Rectal smooth muscle tissue (tissue), 1 donor: ENCODE measurements around the gene TTC7B.

ENCODE experiments used
- H3K27ac ChIP-seq: one replicate; pipeline ENCODE4 v1.7.0; 2013; ENCODE audit warnings: low read depth, low read length, inconsistent platforms
- H3K27me3 ChIP-seq: one replicate; pipeline ENCODE4 v1.7.0; 2013; ENCODE audit warnings: low read length; ENCODE audit not compliant: control insufficient read depth, insufficient read depth
- H3K36me3 ChIP-seq: one replicate; pipeline ENCODE4 v1.7.0; 2013; ENCODE audit warnings: low read length; ENCODE audit not compliant: control insufficient read depth, insufficient read depth
- H3K4me1 ChIP-seq: one replicate; pipeline ENCODE4 v1.7.0; 2013; ENCODE audit warnings: low read length; ENCODE audit not compliant: control insufficient read depth, insufficient read depth
- H3K4me3 ChIP-seq: one replicate; pipeline ENCODE4 v1.7.0; 2013; ENCODE audit warnings: low read length
- H3K9ac ChIP-seq: one replicate; pipeline ENCODE4 v1.7.0; 2013; ENCODE audit warnings: low read length

Gene TTC7B

GRCh38 chr14:90649557-90650135 lies 166.6 kb downstream of the TTC7B start:
- H3K9ac ChIP-seq, result no peak overlapping the region
- H3K4me1 ChIP-seq, result peaks cover 19% of the 10 kb centered on the region
- no peak overlapping the region for H3K4me3 ChIP-seq
- H3K27ac ChIP-seq, result no peak overlapping the region
- H3K36me3 ChIP-seq, result peaks cover 5% of the 10 kb centered on the region
- no peaks in the 10 kb centered on the region for H3K27me3 ChIP-seq

- Histone ChIP-seq H3K4me3 (no peak overlapping the region), H3K9ac (no peak overlapping the region), H3K27me3 (no peaks in the 10 kb centered on the region), H3K4me1 (peaks cover 23% of the 10 kb centered on the region), H3K27ac (no peak overlapping the region), H3K36me3 (peaks cover 5% of the 10 kb centered on the region)
Measured at GRCh38 chr14:90649083-90649482, 167.1 kb downstream of the TTC7B start.

DNA sequence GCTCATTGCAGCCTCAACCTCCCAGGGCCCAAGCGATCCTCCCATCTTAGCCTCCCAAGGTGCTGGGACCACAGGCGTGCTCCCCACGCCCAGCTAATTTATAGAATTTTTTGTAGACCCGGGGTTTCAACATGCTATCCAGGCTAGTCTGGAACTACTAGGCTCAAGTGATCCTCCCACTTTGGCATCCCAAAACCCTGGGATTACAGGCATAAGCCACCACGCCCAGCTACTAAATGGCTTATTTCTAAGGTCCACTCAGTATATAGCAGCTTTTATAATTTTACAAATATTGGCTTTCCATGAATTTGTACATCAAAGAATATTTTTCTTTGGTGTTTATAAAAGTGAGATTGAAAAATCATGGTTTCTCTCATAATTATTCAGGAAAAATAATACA lies 167.8 kb downstream of the TTC7B start:
- Histone ChIP-seq H3K36me3 (peaks cover 5% of the 10 kb centered on the region), H3K4me1 (peaks cover 23% of the 10 kb centered on the region), H3K9ac (no peak overlapping the region), H3K27me3 (no peaks in the 10 kb centered on the region), H3K27ac (no peak overlapping the region), H3K4me3 (no peak overlapping the region)

- no peaks in the 10 kb centered on the region for H3K27me3 ChIP-seq
- H3K9ac ChIP-seq, result no peak overlapping the region
- no peak overlapping the region for H3K4me3 ChIP-seq
- no peak overlapping the region for H3K27ac ChIP-seq
- peaks cover 2% of the 10 kb centered on the region for H3K36me3 ChIP-seq
- peaks cover 22% of the 10 kb centered on the region for H3K4me1 ChIP-seq
Measured at GRCh38 chr14:90647473-90648005, 168.7 kb downstream of the TTC7B start.

DNA sequence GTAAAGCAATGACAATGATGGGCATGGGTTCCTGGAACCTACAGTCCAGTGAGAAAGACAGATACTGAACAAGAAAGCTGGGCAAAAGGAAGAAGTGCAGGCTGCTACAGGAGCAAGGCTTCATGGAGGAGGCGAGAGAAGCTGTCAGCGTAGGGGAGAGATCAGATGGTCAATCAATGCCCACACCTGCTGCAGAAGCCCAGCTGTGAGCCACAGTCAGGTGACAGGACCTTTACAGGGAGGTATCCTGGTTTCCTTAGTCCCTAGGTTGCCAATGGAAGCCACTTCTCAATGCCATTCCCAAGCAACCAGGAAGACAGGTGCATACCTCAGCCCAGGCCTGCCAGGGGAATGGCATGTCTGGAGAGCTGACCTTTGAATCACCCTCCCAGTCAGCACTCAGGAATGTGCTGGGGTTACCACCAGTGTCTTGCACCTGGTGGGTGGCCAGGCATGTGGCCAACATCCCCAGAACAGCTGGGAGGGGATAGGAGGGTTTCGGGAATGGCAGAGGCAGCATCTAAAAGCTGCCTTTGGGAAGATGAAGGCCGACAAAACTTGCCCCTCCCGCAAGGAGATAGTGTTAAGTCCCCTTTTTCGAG lies 170.3 kb downstream of the TTC7B start:
- Histone ChIP-seq H3K36me3 (peaks cover 2% of the 10 kb centered on the region), H3K27me3 (no peaks in the 10 kb centered on the region), H3K4me1 (peaks cover 35% of the 10 kb centered on the region), H3K9ac (no peak overlapping the region), H3K27ac (peak overlapping the region; percentile 90), H3K4me3 (no peak overlapping the region)

GRCh38 chr14:90644882-90645281 lies 171.3 kb downstream of the TTC7B start:
- Histone ChIP-seq H3K27ac (peak overlapping the region; percentile 90), H3K36me3 (peaks cover 2% of the 10 kb centered on the region), H3K4me3 (no peak overlapping the region), H3K27me3 (no peaks in the 10 kb centered on the region), H3K4me1 (peaks cover 37% of the 10 kb centered on the region), H3K9ac (no peak overlapping the region)

GRCh38 chr14:90643982-90644670 lies 172.1 kb downstream of the TTC7B start:
- Histone ChIP-seq H3K9ac (no peak overlapping the region), H3K27me3 (no peaks in the 10 kb centered on the region), H3K4me1 (peaks cover 37% of the 10 kb centered on the region), H3K4me3 (no peak overlapping the region), H3K27ac (peak overlapping the region; percentile 90), H3K36me3 (peaks cover 2% of the 10 kb centered on the region)

- H3K4me1 ChIP-seq, result peaks cover 40% of the 10 kb centered on the region
- peak overlapping the region; percentile 90 for H3K27ac ChIP-seq
- H3K4me3 ChIP-seq, result no peak overlapping the region
- H3K9ac ChIP-seq, result no peak overlapping the region
- no peaks in the 10 kb centered on the region for H3K27me3 ChIP-seq
- peaks cover 2% of the 10 kb centered on the region for H3K36me3 ChIP-seq
Measured at GRCh38 chr14:90642244-90642717, 173.9 kb downstream of the TTC7B start.

- Histone ChIP-seq H3K27me3 (no peaks in the 10 kb centered on the region), H3K27ac (peak overlapping the region; percentile 90), H3K36me3 (peaks cover 2% of the 10 kb centered on the region), H3K4me3 (no peak overlapping the region), H3K4me1 (peaks cover 40% of the 10 kb centered on the region), H3K9ac (no peak overlapping the region)
Measured at GRCh38 chr14:90641615-90642243, 174.5 kb downstream of the TTC7B start.

DNA sequence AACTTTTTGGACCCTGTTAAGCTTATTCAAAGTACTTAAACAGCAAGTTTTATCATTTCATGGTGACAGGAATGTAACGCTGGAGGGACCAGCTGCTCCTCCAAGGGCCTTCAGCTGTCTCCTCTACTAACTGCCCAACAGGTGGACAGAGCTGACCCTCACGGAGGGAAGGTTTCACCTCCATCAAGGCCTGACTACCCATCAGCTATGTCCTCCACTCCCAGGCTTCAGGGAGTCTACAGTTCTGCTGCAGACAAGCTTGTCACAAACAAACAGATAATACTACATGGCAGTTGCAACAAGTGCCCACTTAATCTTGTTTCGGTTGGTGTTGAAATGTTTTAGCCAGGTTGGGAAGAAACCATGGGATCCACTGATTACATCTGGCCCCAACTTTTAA lies 175.1 kb downstream of the TTC7B start:
- Histone ChIP-seq H3K27me3 (no peaks in the 10 kb centered on the region), H3K27ac (peak overlapping the region; percentile 90), H3K36me3 (peaks cover 1% of the 10 kb centered on the region), H3K4me3 (no peak overlapping the region), H3K9ac (no peak overlapping the region), H3K4me1 (peaks cover 39% of the 10 kb centered on the region)

DNA sequence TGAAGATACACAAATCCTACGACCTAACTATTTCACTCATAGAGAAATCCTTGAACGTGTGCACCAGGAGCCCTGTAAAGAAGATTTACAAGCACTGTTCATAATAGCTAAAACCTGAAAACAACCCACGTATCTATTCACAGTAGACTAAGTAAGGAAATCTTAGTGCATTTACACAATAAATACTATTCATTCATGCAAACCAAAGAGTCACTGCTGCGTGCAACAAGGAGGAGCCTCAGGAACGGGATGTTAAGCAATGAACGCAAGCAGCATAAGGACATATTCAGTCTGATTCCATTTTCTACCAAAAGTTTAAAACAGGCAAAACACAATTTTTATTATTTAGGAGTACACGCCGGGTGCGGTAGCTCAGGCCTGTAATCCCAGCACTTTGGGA lies 176.6 kb downstream of the TTC7B start:
- Histone ChIP-seq H3K9ac (no peak overlapping the region), H3K4me3 (no peak overlapping the region), H3K27ac (peak overlapping the region; percentile 55), H3K36me3 (no peaks in the 10 kb centered on the region), H3K27me3 (no peaks in the 10 kb centered on the region), H3K4me1 (peaks cover 30% of the 10 kb centered on the region)

- H3K4me1 ChIP-seq, result peaks cover 17% of the 10 kb centered on the region
- H3K27ac ChIP-seq, result no peak overlapping the region
- H3K9ac ChIP-seq, result no peak overlapping the region
- no peak overlapping the region for H3K4me3 ChIP-seq
- no peaks in the 10 kb centered on the region for H3K27me3 ChIP-seq
- no peaks in the 10 kb centered on the region for H3K36me3 ChIP-seq
Measured at GRCh38 chr14:90632871-90633270, 183.4 kb downstream of the TTC7B start.
